Measurements from ENCODE around the gene SPECC1.

GRCh38 chr17:20172376-20172775, 163.2 kb downstream of the SPECC1 start:
- TF ChIP-seq ATF6 (CRISPR knock-in tag; conservative IDR thresholded peaks at IDR 0.05): no peak
- no peak for TF ChIP-seq ATF2 (CRISPR knock-in tag; IDR thresholded peaks at IDR 0.05)
- TF ChIP-seq SMARCC2 (IDR thresholded peaks at IDR 0.05): no peak
- no peak for TF ChIP-seq KLF16 (CRISPR knock-in tag; IDR thresholded peaks at IDR 0.05)
- no peak for TF ChIP-seq ELF4 (CRISPR knock-in tag; IDR thresholded peaks at IDR 0.05; ENCODE audit: borderline replicate concordance)
- TF ChIP-seq PRDM10 (CRISPR knock-in tag; IDR thresholded peaks at IDR 0.05; ENCODE audit: low read depth): no peak
- no peak for TF ChIP-seq NBN (conservative IDR thresholded peaks at IDR 0.05)
